CD14-positive monocyte (primary cell): ENCODE measurements around the gene ERC1. TPM values are rescaled to one million over a fixed set of nuclear protein-coding genes. Genes with fewer than 3 reads are reported as not detected.
A peak's percentile ranks its signal among the peaks of the same experiment; 100 is the strongest.

ENCODE experiments used
- DNase-seq, 3 donors: peaks; one replicate each; pipeline ENCODE4 v3.0.0-alpha.2; 2011 to 2022
- H2AFZ ChIP-seq: 2 replicates; pipeline ENCODE4 v1.6.0; 2012; ENCODE audit warnings: mild to moderate bottlenecking, low read depth, low read length, inconsistent platforms; ENCODE audit not compliant: insufficient read depth, poor library complexity, severe bottlenecking
- H3K27ac ChIP-seq, 2 donors: 1 replicate in 1 of 2; 2 replicates in 1 of 2; pipeline ENCODE4 v1.5.1; 2012 to 2013; ENCODE audit warnings: low read length in 2 of 2, control low read depth in 1 of 2, inconsistent platforms in 1 of 2, low read depth in 1 of 2, mild to moderate bottlenecking in 1 of 2
- H3K27me3 ChIP-seq, 2 donors: one replicate each; pipeline versions ENCODE4 v1.6.0 to v1.6.1; 2011 to 2013; ENCODE audit warnings: low read length in 2 of 2; ENCODE audit not compliant: control insufficient read depth in 2 of 2, insufficient read depth in 2 of 2
- H3K36me3 ChIP-seq, 2 donors: replicated peaks in 1 of 2; 1 replicate in 1 of 2; 2 replicates in 1 of 2; pipeline versions ENCODE4 v1.5.1 to v1.6.1; 2012 to 2013; ENCODE audit warnings: low read length in 2 of 2, control low read depth in 1 of 2, inconsistent platforms in 1 of 2, mild to moderate bottlenecking in 1 of 2; ENCODE audit not compliant: insufficient read depth in 2 of 2, control insufficient read depth in 1 of 2
- H3K4me1 ChIP-seq, 2 donors: 1 replicate in 1 of 2; 2 replicates in 1 of 2; pipeline versions ENCODE4 v1.5.1 to v1.6.1; 2012 to 2013; ENCODE audit warnings: low read length in 2 of 2, control low read depth in 1 of 2, inconsistent platforms in 1 of 2, mild to moderate bottlenecking in 1 of 2, moderate library complexity in 1 of 2; ENCODE audit not compliant: insufficient read depth in 2 of 2, control insufficient read depth in 1 of 2
- H3K4me2 ChIP-seq: replicated peaks from 2 replicates; pipeline ENCODE3; 2012; ENCODE audit warnings: low read length, moderate library complexity, mild to moderate bottlenecking; ENCODE audit not compliant: poor library complexity, severe bottlenecking; ENCODE audit errors: extremely low read depth
- H3K4me3 ChIP-seq, 3 experiments: fragments of 200-600 bp in 1 of 3; sonication (generic) in 1 of 3; replicated peaks in 1 of 3; 1 replicate in 2 of 3; 2 replicates in 1 of 3; pipeline ENCODE4 v1.5.1; 2011 to 2013; ENCODE audit warnings: low read length in 3 of 3, mild to moderate bottlenecking in 3 of 3, control low read depth in 2 of 3, low read depth in 2 of 3, inconsistent platforms in 1 of 3, moderate library complexity in 1 of 3
- H3K79me2 ChIP-seq: 2 replicates; pipeline ENCODE4 v1.6.0; 2012; ENCODE audit warnings: mild to moderate bottlenecking, control low read depth, inconsistent platforms, low read length, moderate library complexity; ENCODE audit not compliant: insufficient read depth
- H3K9ac ChIP-seq: 2 replicates; pipeline ENCODE4 v1.6.0; 2017; ENCODE audit warnings: low read length, mild to moderate bottlenecking; ENCODE audit not compliant: insufficient read depth, poor library complexity, severe bottlenecking
- H3K9me3 ChIP-seq, 2 donors: replicated peaks in 1 of 2; 1 replicate in 1 of 2; 2 replicates in 1 of 2; pipeline versions ENCODE4 v1.5.1 to v1.6.1; 2012 to 2013; ENCODE audit warnings: low read length in 2 of 2, control low read depth in 1 of 2; ENCODE audit not compliant: control insufficient read depth in 1 of 2, insufficient read depth in 1 of 2
- H4K20me1 ChIP-seq: 2 replicates; pipeline ENCODE4 v1.6.0; 2012; ENCODE audit warnings: mild to moderate bottlenecking, low read length, control low read depth, moderate library complexity; ENCODE audit not compliant: insufficient read depth
- H3K27ac Mint-ChIP-seq, 7 donors: one replicate each; pipeline ENCODE4 v1.8.0; 2020; ENCODE audit warnings: mild to moderate bottlenecking in 7 of 7, mixed read lengths in 7 of 7, moderate library complexity in 6 of 7, inconsistent platforms in 2 of 7
- H3K27me3 Mint-ChIP-seq, 3 donors: one replicate each; pipeline ENCODE4 v1.8.0; 2021 to 2022; ENCODE audit warnings: low read depth in 3 of 3, mild to moderate bottlenecking in 3 of 3, mixed read lengths in 3 of 3, moderate library complexity in 3 of 3, inconsistent platforms in 1 of 3
- H3K36me3 Mint-ChIP-seq, 2 donors: one replicate each; pipeline ENCODE4 v1.8.0; 2020; ENCODE audit warnings: mixed read lengths in 2 of 2, inconsistent platforms in 1 of 2, mild to moderate bottlenecking in 1 of 2
- H3K4me1 Mint-ChIP-seq: one replicate; pipeline ENCODE4 v1.8.0; 2020; ENCODE audit warnings: mild to moderate bottlenecking, mixed read lengths
- H3K4me3 Mint-ChIP-seq, 2 donors: one replicate each; pipeline ENCODE4 v1.8.0; 2020; ENCODE audit warnings: mild to moderate bottlenecking in 2 of 2, mixed read lengths in 2 of 2, moderate library complexity in 1 of 2
- H3K9me3 Mint-ChIP-seq, 7 donors: one replicate each; pipeline ENCODE4 v1.8.0; 2020 to 2022; ENCODE audit warnings: mixed read lengths in 7 of 7, mild to moderate bottlenecking in 6 of 7, moderate library complexity in 6 of 7, inconsistent platforms in 2 of 7
- CTCF ChIP-seq: fragments of 200-600 bp; IDR thresholded peaks from one replicate; pipeline ENCODE4 v1.8.0; 2022; ENCODE audit warnings: antibody characterized with exemption, mild to moderate bottlenecking
- WGBS: methylation state at CpG from one replicate; pipeline ENCODE4 v1.1.5; 2013; ENCODE audit warnings: missing lambda C conversion rate; ENCODE audit not compliant: insufficient coverage; 5-methylcytosine and 5-hydroxymethylcytosine counted together
- intact Hi-C, 2 donors: fragments of 100-400 bp; cut with micrococcal nuclease; formaldehyde crosslinking; loops; one replicate each; pipeline versions ENCODE4 v1.15.0 to v1.15.1; 2023
- polyA plus RNA-seq, 3 donors: library from polyadenylated mRNA; depleted of rRNA in 1 of 3; unstranded in 2 of 3; stranded (reverse) in 1 of 3; fragments of 300-500 nt in 2 of 3; fragments of >200 nt in 1 of 3; fragmentation: Illumina TruSeq in 2 of 3; gene quantifications; 1 replicate in 2 of 3; 2 replicates in 1 of 3; pipeline ENCODE4 v1.2.3, GENCODE V29; 2012 to 2021

The ERC1 gene
- polyA plus RNA-seq, 3 donors, result 4.0 to 14.3 (median 5.1) TPM

- no peaks in the 10 kb centered on the region for H3K4me1 ChIP-seq
- H3K4me2 ChIP-seq, result no peak overlapping the region
- Mint-ChIP-seq H3K36me3 (peaks cover 10 to 21% of the 10 kb centered on the region in 2 donors), H3K27me3 (no peaks in the 10 kb centered on the region), H3K4me3 (no peak overlapping the region), H3K27ac (no peak overlapping the region), H3K9me3 (no peaks in the 10 kb centered on the region), H3K4me1 (no peaks in the 10 kb centered on the region)
- no peak overlapping the region for H3K9ac ChIP-seq
- no peak overlapping the region for H3K27ac ChIP-seq
- no peak overlapping the region for H2AFZ ChIP-seq
- no peaks in the 10 kb centered on the region for H3K36me3 ChIP-seq
- DNase-seq, result no peak
- intact Hi-C loops, result no loop called here
- 100% methylated on average over 3 of the region's 8 CpGs for WGBS
- no peaks in the 10 kb centered on the region for H3K79me2 ChIP-seq
- no peaks in the 10 kb centered on the region for H4K20me1 ChIP-seq
- no peaks in the 10 kb centered on the region for H3K27me3 ChIP-seq
- no peaks in the 10 kb centered on the region for H3K9me3 ChIP-seq
- no peak overlapping the region for H3K4me3 ChIP-seq
- TF ChIP-seq CTCF, result no peak
Measured at GRCh38 chr12:1212526-1212925, 221.5 kb downstream of the ERC1 start.

DNA sequence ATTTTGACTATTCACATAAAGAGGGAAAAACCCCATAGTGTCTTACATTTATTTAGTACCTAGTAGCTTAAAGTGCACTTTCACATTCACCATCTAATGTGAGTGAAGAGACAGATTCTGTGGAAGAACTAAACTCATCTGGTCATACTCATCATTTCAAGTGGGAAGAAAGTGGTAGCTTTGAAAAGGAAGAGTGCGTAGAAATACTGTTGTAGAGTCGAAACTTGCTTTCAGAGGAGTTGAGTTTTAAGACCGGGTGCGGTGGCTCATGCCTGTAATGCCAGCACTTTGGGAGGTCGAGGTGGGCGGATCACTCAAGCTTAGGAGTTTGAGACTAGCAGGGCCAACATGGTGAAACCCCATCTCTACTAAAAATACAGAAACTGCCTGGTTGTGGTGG is 222.2 kb downstream of the ERC1 start:
- H3K27ac Mint-ChIP-seq, result peak overlapping the region in 1 of 7 donors; percentile 19
- no peaks in the 10 kb centered on the region for H3K4me1 ChIP-seq
- no peak overlapping the region for H3K4me3 ChIP-seq
- no peaks in the 10 kb centered on the region for H3K27me3 ChIP-seq
- no peak for DNase-seq
- H3K4me3 Mint-ChIP-seq, result no peak overlapping the region
- H3K4me1 Mint-ChIP-seq, result no peaks in the 10 kb centered on the region
- intact Hi-C loops, result no loop called here
- no peaks in the 10 kb centered on the region for H4K20me1 ChIP-seq
- H3K27ac ChIP-seq, result no peak overlapping the region
- H3K27me3 Mint-ChIP-seq, result no peaks in the 10 kb centered on the region
- no peak for TF ChIP-seq CTCF
- WGBS, result 100% methylated on average over 1 of the region's 6 CpGs
- H3K9ac ChIP-seq, result no peak overlapping the region
- no peaks in the 10 kb centered on the region for H3K36me3 ChIP-seq
- no peaks in the 10 kb centered on the region for H3K79me2 ChIP-seq
- no peaks in the 10 kb centered on the region for H3K9me3 Mint-ChIP-seq
- H3K4me2 ChIP-seq, result no peak overlapping the region
- H3K36me3 Mint-ChIP-seq, result peaks cover 10 to 16% of the 10 kb centered on the region in 2 donors
- H3K9me3 ChIP-seq, result no peaks in the 10 kb centered on the region
- no peak overlapping the region for H2AFZ ChIP-seq
